H9 (cell line): ENCODE data around the gene ENC1. TPM values are rescaled to one million over a fixed set of nuclear protein-coding genes. Genes with fewer than 3 reads are reported as not detected.

ENCODE experiments used
- DNase-seq: peaks from one replicate; pipeline ENCODE4 v3.0.0-alpha.2; 2017
- H2AFZ ChIP-seq: one replicate; pipeline ENCODE4 v1.6.1; 2013; ENCODE audit warnings: mild to moderate bottlenecking, low read length, control low read depth, moderate library complexity
- H2AK5ac ChIP-seq: 2 replicates; pipeline ENCODE4 v1.6.1; 2013; ENCODE audit warnings: low read length, control low read depth, mixed read lengths; ENCODE audit not compliant: insufficient read length
- H2BK120ac ChIP-seq: one replicate; pipeline ENCODE4 v1.6.1; 2013; ENCODE audit warnings: low read depth, mild to moderate bottlenecking, low read length, control low read depth, inconsistent platforms; ENCODE audit not compliant: poor library complexity, severe bottlenecking
- H2BK12ac ChIP-seq: 2 replicates; pipeline ENCODE4 v1.6.1; 2013; ENCODE audit warnings: low read length, control low read depth, mixed read lengths, low read depth; ENCODE audit not compliant: insufficient read length
- H2BK15ac ChIP-seq: 2 replicates; pipeline ENCODE4 v1.6.1; 2013; ENCODE audit warnings: low read depth, low read length, control low read depth
- H2BK20ac ChIP-seq: one replicate; pipeline ENCODE4 v1.6.1; 2013; ENCODE audit warnings: low read depth, mild to moderate bottlenecking, low read length, control low read depth, inconsistent platforms; ENCODE audit not compliant: poor library complexity, severe bottlenecking
- H2BK5ac ChIP-seq: 2 replicates; pipeline ENCODE4 v1.6.1; 2013; ENCODE audit warnings: low read length, control low read depth, mixed read lengths; ENCODE audit not compliant: insufficient read length
- H3K14ac ChIP-seq: 2 replicates; pipeline ENCODE4 v1.6.1; 2013; ENCODE audit warnings: low read length, control low read depth; ENCODE audit not compliant: insufficient read depth
- H3K18ac ChIP-seq: 2 replicates; pipeline ENCODE4 v1.6.1; 2013; ENCODE audit warnings: low read depth, mild to moderate bottlenecking, mixed read lengths, low read length, control low read depth; ENCODE audit not compliant: insufficient read length
- H3K23ac ChIP-seq: 2 replicates; pipeline ENCODE4 v1.6.1; 2013; ENCODE audit warnings: low read length, control low read depth, mixed read lengths, low read depth; ENCODE audit not compliant: insufficient read length
- H3K23me2 ChIP-seq: 2 replicates; pipeline ENCODE4 v1.6.1; 2013; ENCODE audit warnings: low read depth, mild to moderate bottlenecking, mixed read lengths, low read length, control low read depth; ENCODE audit not compliant: insufficient read length, poor library complexity, severe bottlenecking
- H3K27ac ChIP-seq: 2 replicates; pipeline ENCODE4 v1.5.1; 2013; ENCODE audit warnings: low read length, control low read depth, mixed read lengths, low read depth; ENCODE audit not compliant: insufficient read length
- H3K27me3 ChIP-seq: 2 replicates; pipeline ENCODE4 v1.6.1; 2013; ENCODE audit warnings: low read length, control low read depth, inconsistent platforms; ENCODE audit not compliant: insufficient read depth
- H3K4ac ChIP-seq: 2 replicates; pipeline ENCODE4 v1.6.1; 2013; ENCODE audit warnings: low read depth, mild to moderate bottlenecking, control low read depth, inconsistent platforms, low read length, moderate library complexity
- H3K4me1 ChIP-seq: 2 replicates; pipeline ENCODE4 v1.6.1; 2013; ENCODE audit warnings: low read length, control low read depth, inconsistent platforms; ENCODE audit not compliant: insufficient read depth
- H3K4me2 ChIP-seq: 2 replicates; pipeline ENCODE4 v1.6.1; 2013; ENCODE audit warnings: low read length, control low read depth, mixed read lengths; ENCODE audit not compliant: insufficient read length, insufficient read depth
- H3K56ac ChIP-seq: 2 replicates; pipeline ENCODE4 v1.6.1; 2013; ENCODE audit warnings: low read depth, mild to moderate bottlenecking, mixed read lengths, low read length, control low read depth; ENCODE audit not compliant: insufficient read length
- H3K79me1 ChIP-seq: 2 replicates; pipeline ENCODE4 v1.6.1; 2013; ENCODE audit warnings: low read depth, mild to moderate bottlenecking, moderate library complexity, low read length, control low read depth, inconsistent platforms; ENCODE audit not compliant: insufficient read depth, poor library complexity, severe bottlenecking
- H3K79me2 ChIP-seq: 2 replicates; pipeline ENCODE4 v1.6.1; 2013; ENCODE audit warnings: low read length, control low read depth, inconsistent platforms; ENCODE audit not compliant: insufficient read depth
- H3K9ac ChIP-seq: 2 replicates; pipeline ENCODE4 v1.6.1; 2013; ENCODE audit warnings: low read length, control low read depth, mixed read lengths; ENCODE audit not compliant: insufficient read length; ENCODE audit errors: extremely low read depth
- H3K9me3 ChIP-seq: one replicate; pipeline ENCODE4 v1.6.1; 2013; ENCODE audit warnings: low read depth, low read length, inconsistent platforms; ENCODE audit not compliant: control insufficient read depth
- H3T11ph ChIP-seq: one replicate; pipeline ENCODE4 v1.6.1; 2013; ENCODE audit warnings: mild to moderate bottlenecking, low read length, control low read depth, inconsistent platforms
- H4K20me1 ChIP-seq: one replicate; pipeline ENCODE4 v1.6.1; 2013; ENCODE audit not compliant: control insufficient read depth, insufficient read length, insufficient read depth
- H4K5ac ChIP-seq: 2 replicates; pipeline ENCODE4 v1.6.1; 2013; ENCODE audit warnings: low read depth, mild to moderate bottlenecking, mixed read lengths, low read length, control low read depth; ENCODE audit not compliant: insufficient read length
- H4K8ac ChIP-seq: replicated peaks from 2 replicates; pipeline ENCODE4 v1.6.1; 2013; ENCODE audit warnings: low read length, control low read depth, mixed read lengths, low read depth; ENCODE audit not compliant: insufficient read length
- H4K91ac ChIP-seq: 2 replicates; pipeline ENCODE4 v1.6.1; 2013; ENCODE audit warnings: low read depth, mild to moderate bottlenecking, moderate library complexity, mixed read lengths, low read length, control low read depth; ENCODE audit not compliant: insufficient read length
- H3K27ac Mint-ChIP-seq, 3 experiments: 2 replicates in 2 of 3; 3 replicates in 1 of 3; pipeline ENCODE4 v1.8.0; 2020 to 2021; ENCODE audit warnings: mixed read lengths in 3 of 3, mild to moderate bottlenecking in 1 of 3, moderate library complexity in 1 of 3
- H3K27me3 Mint-ChIP-seq: 2 replicates; pipeline ENCODE4 v1.8.0; 2021; ENCODE audit warnings: low read depth, mild to moderate bottlenecking, moderate library complexity, mixed read lengths
- H3K36me3 Mint-ChIP-seq, 3 experiments: 2 replicates in 2 of 3; 3 replicates in 1 of 3; pipeline ENCODE4 v1.8.0; 2020 to 2021; ENCODE audit warnings: low read depth in 3 of 3, mixed read lengths in 3 of 3; ENCODE audit not compliant: insufficient read depth in 1 of 3
- H3K4me1 Mint-ChIP-seq, 2 experiments: 2 replicates each; pipeline ENCODE4 v1.8.0; 2020; ENCODE audit warnings: mixed read lengths in 2 of 2
- H3K4me3 Mint-ChIP-seq, 2 experiments: 2 replicates in 1 of 2; 3 replicates in 1 of 2; pipeline ENCODE4 v1.8.0; 2020 to 2021; ENCODE audit warnings: mild to moderate bottlenecking in 2 of 2, mixed read lengths in 2 of 2, moderate library complexity in 1 of 2
- H3K9me3 Mint-ChIP-seq, 2 experiments: 2 replicates in 1 of 2; 3 replicates in 1 of 2; pipeline ENCODE4 v1.8.0; 2020; ENCODE audit warnings: mild to moderate bottlenecking in 2 of 2, mixed read lengths in 2 of 2, moderate library complexity in 1 of 2
- WGBS: extraction: QIAGEN DNeasy Blood & Tissue Kit; methylation state at CpG from one replicate; pipeline ENCODE4 v1.1.7; 2013; ENCODE audit warnings: missing lambda C conversion rate, low lambda C conversion rate, mixed read lengths; ENCODE audit not compliant: insufficient read length; ENCODE audit errors: extremely low coverage; 5-methylcytosine and 5-hydroxymethylcytosine counted together
- total RNA-seq: library from RNA; stranded (reverse); gene quantifications from 2 replicates; pipeline ENCODE4 v1.2.1, GENCODE V29; 2021
- TF ChIP-seq, protein P1 (sequence below): fragments of 200-600 bp; sonication (generic); conservative IDR thresholded peaks from 3 replicates; pipeline ENCODE4 v1.8.0; 2021; ENCODE audit warnings: antibody characterized with exemption, mild to moderate bottlenecking

The ENC1 gene
- total RNA-seq, 1 experiment from 2014 or later: 14.4 TPM

DNA sequence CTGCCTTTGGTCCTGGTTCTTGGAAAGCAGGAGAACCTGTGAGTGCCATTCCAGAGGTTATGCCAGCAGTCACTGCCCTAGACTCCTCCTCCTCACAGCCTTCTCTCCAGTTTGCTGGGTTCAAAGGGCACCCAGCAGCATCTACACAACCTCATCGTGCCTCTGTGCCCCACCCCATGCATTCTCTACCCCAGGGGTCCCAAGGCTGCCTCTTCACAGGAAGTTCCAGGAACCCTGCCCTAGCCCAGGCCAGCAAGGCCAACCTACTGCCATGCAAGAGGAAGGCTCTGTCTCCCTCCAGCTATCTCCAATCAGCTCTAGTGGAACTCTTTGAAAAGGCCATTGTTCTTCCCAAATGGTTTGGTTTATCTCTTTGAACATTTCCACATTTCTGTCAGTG is 21.2 kb downstream of the ENC1 start:
- no peaks in the 10 kb centered on the region for H3K79me1 ChIP-seq
- no peak overlapping the region for H2BK12ac ChIP-seq
- H3K4me1 ChIP-seq: no peaks in the 10 kb centered on the region
- H3K4me1 Mint-ChIP-seq: peaks cover 46 to 52% of the 10 kb centered on the region in 2 experiments
- H2AK5ac ChIP-seq: no peak overlapping the region
- no peak overlapping the region for H3K4me2 ChIP-seq
- no peak overlapping the region for H4K91ac ChIP-seq
- H3K36me3 Mint-ChIP-seq: peaks cover 0 to 7% (median 3%) of the 10 kb centered on the region in 3 experiments; a peak in 3 of 7 replicates
- no peaks in the 10 kb centered on the region for H3K9me3 ChIP-seq
- H2BK120ac ChIP-seq: no peak overlapping the region
- no peak overlapping the region for H4K5ac ChIP-seq
- H3K9ac ChIP-seq: no peak overlapping the region
- H2AFZ ChIP-seq: no peak overlapping the region
- TF ChIP-seq, protein P1, sequence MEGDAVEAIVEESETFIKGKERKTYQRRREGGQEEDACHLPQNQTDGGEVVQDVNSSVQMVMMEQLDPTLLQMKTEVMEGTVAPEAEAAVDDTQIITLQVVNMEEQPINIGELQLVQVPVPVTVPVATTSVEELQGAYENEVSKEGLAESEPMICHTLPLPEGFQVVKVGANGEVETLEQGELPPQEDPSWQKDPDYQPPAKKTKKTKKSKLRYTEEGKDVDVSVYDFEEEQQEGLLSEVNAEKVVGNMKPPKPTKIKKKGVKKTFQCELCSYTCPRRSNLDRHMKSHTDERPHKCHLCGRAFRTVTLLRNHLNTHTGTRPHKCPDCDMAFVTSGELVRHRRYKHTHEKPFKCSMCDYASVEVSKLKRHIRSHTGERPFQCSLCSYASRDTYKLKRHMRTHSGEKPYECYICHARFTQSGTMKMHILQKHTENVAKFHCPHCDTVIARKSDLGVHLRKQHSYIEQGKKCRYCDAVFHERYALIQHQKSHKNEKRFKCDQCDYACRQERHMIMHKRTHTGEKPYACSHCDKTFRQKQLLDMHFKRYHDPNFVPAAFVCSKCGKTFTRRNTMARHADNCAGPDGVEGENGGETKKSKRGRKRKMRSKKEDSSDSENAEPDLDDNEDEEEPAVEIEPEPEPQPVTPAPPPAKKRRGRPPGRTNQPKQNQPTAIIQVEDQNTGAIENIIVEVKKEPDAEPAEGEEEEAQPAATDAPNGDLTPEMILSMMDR: no peak
- H2BK15ac ChIP-seq: no peak overlapping the region
- H4K8ac ChIP-seq: no peak overlapping the region
- H3K56ac ChIP-seq: no peak overlapping the region
- no peaks in the 10 kb centered on the region for H3K23me2 ChIP-seq
- H3K27ac ChIP-seq: no peak overlapping the region
- no peak overlapping the region for H3K14ac ChIP-seq
- peaks cover 2 to 6% of the 10 kb centered on the region in 2 experiments; a peak in 3 of 5 replicates for H3K9me3 Mint-ChIP-seq
- H3K23ac ChIP-seq: no peak overlapping the region
- DNase-seq: no peak
- peak overlapping the region in 2 of 3 experiments; percentile 46 to 70; a peak in 2 of 7 replicates for H3K27ac Mint-ChIP-seq
- no peaks in the 10 kb centered on the region for H3K27me3 ChIP-seq
- H4K20me1 ChIP-seq: no peaks in the 10 kb centered on the region
- no peak overlapping the region for H3K4ac ChIP-seq
- H3K18ac ChIP-seq: no peak overlapping the region
- H3K27me3 Mint-ChIP-seq: peaks cover 12% of the 10 kb centered on the region
- no peak overlapping the region for H3T11ph ChIP-seq
- H3K4me3 Mint-ChIP-seq: no peak overlapping the region
- no peak overlapping the region for H2BK20ac ChIP-seq
- no CpG with 5 or more reads among the region's 1 CpG for WGBS
- H3K79me2 ChIP-seq: no peaks in the 10 kb centered on the region
- H2BK5ac ChIP-seq: no peak overlapping the region
